Ovary (tissue), 3 donors: ENCODE measurements around the gene BIN1.

ENCODE experiments used
- POLR2A ChIP-seq: fragments of 450-650 bp; IDR thresholded peaks from one replicate; pipeline ENCODE4 v1.6.1; 2017; ENCODE audit warnings: antibody characterized with exemption, mild to moderate bottlenecking, moderate library complexity
- TF ChIP-seq, protein P1 (sequence below), 3 donors: fragments of 450-650 bp in 2 of 3; fragments of 200-600 bp in 1 of 3; IDR thresholded peaks; one replicate each; pipeline versions ENCODE4 v1.5.1 to v1.8.0; 2016 to 2022; ENCODE audit warnings: antibody characterized with exemption in 3 of 3, mild to moderate bottlenecking in 1 of 3
- donor health status: DM: no; HTN: no; CAD: no.

DNA sequence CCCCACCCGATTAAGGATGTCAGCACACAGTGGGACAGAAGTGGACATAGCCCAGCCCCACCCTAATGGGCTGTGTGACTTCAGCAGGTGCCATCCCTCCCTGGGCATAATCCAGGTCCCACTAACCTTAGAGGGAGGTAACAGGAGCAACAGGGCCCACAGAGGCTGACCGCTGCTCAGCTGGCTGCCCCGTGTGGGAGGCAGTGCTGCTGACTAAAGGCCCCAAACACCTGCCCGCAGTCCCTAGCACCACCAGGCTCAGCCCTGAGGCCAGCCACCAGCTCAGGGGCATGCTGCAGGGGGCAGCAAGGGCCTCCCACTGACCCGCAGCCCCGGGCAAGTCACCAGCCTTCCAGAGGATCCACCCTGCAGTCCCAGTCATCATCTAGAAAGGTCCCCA is 14.6 kb downstream of the BIN1 start:
- TF ChIP-seq, protein P1, sequence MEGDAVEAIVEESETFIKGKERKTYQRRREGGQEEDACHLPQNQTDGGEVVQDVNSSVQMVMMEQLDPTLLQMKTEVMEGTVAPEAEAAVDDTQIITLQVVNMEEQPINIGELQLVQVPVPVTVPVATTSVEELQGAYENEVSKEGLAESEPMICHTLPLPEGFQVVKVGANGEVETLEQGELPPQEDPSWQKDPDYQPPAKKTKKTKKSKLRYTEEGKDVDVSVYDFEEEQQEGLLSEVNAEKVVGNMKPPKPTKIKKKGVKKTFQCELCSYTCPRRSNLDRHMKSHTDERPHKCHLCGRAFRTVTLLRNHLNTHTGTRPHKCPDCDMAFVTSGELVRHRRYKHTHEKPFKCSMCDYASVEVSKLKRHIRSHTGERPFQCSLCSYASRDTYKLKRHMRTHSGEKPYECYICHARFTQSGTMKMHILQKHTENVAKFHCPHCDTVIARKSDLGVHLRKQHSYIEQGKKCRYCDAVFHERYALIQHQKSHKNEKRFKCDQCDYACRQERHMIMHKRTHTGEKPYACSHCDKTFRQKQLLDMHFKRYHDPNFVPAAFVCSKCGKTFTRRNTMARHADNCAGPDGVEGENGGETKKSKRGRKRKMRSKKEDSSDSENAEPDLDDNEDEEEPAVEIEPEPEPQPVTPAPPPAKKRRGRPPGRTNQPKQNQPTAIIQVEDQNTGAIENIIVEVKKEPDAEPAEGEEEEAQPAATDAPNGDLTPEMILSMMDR (IDR thresholded peaks at IDR 0.05) = no peak
- no peak for TF ChIP-seq POLR2A
